HG03575 (cell line): ENCODE results near the gene PDE8A.

ENCODE experiments used
- ATAC-seq: cut with Tn5 transposase; IDR thresholded peaks from one replicate; pipeline ENCODE4 v1.9.1; 2021; ENCODE audit not compliant: unreplicated experiment, insufficient number of reproducible peaks, low FRiP score; ENCODE audit errors: extremely low read depth

The PDE8A gene

DNA sequence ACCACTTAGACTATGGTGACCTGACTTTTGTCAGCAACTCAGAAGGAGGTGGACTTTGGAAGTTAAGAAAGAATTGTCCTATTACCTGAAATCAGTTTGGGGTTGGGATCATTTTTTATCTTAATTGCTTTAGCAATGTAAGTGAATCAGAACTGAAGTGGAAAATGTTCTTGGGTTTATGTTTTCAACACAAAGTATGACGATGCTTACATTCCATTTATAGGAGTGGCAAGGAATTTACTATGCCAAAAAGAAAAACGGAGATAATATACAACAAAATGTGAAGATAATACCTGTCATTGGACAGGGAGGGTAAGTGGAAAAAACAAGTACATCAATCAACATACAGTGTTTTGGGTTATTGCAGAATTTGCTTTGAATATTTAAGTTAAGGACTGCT is 116.1 kb downstream of the PDE8A start:
- ATAC-seq: no peak

- ATAC-seq: no peak
These were observed 117.6 kb downstream of the PDE8A start for GRCh38 chr15:85099195-85099803.

GRCh38 chr15:85100186-85100937 is 118.7 kb downstream of the PDE8A start:
- no peak for ATAC-seq

DNA sequence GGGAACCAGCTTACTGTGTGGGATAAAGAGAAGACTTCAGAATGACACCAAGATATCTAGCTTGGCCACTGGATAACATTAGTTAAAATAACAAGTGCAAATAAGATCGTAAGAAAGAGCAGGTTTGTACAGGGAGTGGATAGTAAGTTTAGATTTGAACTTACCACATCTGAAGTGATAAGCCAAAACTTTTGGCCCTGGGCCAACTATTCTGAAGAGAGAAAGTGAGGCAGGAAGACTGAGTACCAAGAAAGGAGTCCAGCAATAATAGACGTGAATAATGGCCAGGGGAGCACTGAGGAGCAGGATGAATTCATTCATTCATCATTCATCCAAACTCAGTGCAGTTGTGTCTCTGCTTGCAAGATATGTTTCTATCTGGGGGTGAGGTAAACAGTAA is 122.9 kb downstream of the PDE8A start:
- ATAC-seq: no peak

DNA sequence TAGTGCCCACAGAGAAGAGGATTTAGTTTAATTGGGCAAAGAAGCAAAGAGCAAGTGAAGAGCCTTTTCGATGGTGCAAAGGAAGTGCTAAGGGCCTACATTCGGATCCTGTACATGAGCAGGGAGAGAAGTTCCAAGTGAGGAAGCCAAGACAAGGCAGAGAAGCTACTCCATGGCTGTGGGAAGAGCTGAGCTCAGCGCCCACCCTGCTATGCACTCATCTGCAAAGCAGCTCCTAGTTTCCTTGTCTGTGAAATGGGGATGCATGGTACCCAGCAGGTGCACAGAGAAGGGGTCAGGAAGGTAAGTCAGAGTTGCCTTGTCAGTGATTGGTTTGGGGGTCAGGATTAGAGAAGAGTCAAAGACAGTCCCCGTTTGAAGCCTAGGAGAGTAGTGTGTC is 126.5 kb downstream of the PDE8A start:
- ATAC-seq: no peak

DNA sequence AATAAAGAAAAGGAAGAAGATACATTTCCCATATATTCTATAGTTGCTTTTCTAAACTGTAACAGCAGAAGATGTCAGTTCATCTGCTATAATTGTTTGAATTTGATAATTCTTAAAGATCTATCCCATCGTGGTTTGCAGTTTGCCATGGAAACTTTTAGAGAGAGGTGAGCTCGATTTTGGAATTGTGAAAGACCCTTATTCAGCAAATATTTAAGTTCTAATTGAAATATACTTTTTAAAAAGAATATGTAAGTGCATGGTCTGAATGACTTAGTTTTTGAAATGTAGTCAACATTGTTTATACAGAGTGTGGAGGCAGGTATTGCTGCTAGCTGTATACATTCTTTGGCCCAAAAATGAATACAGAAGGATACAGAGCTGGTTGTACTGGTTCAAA is 127.7 kb downstream of the PDE8A start:
- no peak for ATAC-seq

GRCh38 chr15:85112997-85113396 is 131.3 kb downstream of the PDE8A start:
- no peak for ATAC-seq

- no peak for ATAC-seq
These were observed 133.2 kb downstream of the PDE8A start for GRCh38 chr15:85114886-85115285.

DNA sequence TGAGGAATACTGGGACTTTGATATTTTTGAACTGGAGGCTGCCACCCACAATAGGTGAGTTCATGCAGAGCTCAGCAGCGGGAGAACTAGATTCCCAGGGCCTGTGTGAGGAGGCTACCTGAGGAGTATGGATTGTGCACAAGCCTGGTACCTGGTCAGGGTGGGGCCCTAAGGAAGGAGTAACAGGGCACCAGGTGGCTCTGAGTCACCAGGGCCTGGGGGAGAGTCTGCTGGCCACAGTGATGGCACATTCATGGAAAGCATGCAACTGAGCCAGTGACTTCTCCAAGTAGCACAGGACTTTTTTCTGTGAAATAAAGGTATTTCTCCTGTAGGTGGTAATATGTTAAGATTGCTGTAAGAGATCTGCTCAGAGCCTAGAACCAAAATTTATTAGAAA is 134.4 kb downstream of the PDE8A start:
- no peak for ATAC-seq

GRCh38 chr15:85116494-85116893 is 134.8 kb downstream of the PDE8A start:
- no peak for ATAC-seq

DNA sequence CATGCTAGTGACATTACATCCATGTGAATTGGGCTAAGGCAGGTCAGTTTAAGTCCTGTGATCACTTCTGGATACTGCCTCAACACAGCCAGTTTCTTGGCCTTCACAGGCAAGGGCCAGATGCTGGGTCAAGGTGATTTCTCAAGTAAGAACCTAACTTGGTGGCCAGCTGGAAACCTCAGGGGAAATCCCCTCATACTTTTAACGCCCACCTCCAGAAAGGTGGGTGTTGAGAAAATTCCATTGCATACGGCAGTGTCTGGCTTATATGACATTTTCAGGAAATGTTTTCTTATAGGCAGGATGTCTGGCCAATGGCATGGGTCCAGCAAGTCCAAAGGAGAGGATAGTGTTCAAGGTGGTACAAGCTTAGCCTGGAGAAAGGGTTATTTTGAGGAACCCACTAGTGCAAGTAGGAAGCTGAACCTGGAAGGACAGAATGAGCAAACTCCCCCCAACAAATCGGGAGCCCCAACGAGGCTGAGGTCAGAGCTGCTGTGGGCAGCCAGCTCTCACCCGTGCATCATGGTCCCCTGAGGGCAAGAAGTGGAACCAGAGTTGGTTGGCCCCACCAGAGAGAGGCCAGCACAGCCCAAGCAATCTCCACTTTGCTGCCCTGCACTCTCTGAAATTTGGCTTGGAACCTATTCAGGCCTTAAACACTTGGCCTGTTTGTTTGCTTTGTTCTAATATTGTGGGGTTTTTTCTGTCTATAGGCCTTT is 135.4 kb downstream of the PDE8A start:
- ATAC-seq: no peak

- ATAC-seq: no peak
These were observed 136.5 kb downstream of the PDE8A start for GRCh38 chr15:85118173-85118572.

GRCh38 chr15:85118581-85118980 is 136.9 kb downstream of the PDE8A start:
- no peak for ATAC-seq

GRCh38 chr15:85120351-85121113 is 138.9 kb downstream of the PDE8A start:
- no peak for ATAC-seq

- no peak for ATAC-seq
These were observed 142.5 kb downstream of the PDE8A start for GRCh38 chr15:85124173-85124572.

DNA sequence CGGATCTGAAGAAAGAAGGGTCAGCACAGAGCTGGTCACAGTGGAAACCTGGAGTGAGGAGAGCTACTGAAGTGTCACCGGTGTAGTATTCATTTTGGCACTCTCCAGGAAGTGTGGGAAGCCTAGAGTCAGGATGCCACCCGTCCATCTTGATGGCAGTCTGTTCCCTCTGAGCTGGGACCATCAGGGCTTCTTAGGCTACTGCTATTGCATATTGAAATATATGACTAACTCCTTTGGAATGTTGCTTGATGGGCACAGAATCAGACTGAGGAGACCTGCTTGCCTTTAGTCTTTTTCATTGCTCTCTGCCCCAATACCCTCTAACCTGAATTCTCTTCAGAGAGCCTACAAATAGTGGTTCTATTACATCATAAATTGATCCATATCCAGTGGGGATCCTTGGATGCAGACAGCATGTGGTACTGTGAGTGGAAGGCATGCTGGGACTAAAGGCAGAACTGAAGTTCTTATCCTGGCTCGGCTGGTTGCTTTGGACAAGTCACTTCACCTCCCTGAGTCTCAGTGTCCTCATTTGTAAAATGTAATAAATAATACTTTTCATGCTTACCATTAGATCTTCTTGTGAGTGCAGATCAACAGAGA is 143.5 kb downstream of the PDE8A start:
- ATAC-seq: no peak

DNA sequence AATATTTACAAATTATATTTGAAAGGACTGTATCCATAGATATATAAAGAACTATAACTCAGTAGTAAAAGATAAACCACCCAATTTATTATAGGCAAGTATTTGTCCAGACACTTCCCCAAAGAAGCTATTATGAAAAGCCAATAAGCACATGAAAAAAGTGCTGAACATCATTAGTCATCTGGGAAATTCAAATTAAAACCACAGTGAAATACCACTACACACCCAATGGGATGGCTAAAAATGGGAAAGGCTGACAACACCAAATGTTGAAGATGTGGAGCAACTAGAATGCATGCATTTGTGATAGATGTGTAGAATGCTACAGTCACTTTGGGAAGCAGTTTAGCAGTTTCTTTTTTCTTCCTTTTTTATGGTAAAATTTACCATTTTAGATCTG is 147.0 kb downstream of the PDE8A start:
- ATAC-seq: no peak

- ATAC-seq: no peak
These were observed 148.2 kb downstream of the PDE8A start for GRCh38 chr15:85129881-85130280.

- ATAC-seq: no peak
These were observed 150.3 kb downstream of the PDE8A start for GRCh38 chr15:85131915-85132314.
